Measurements from ENCODE around the gene RIPPLY3.

RIPPLY3 gene

GRCh38 chr21:37059181-37059580 lies 52.7 kb downstream of the RIPPLY3 start:
- ChIA-PET CTCF (no interaction called here), POLR2A (ENCODE audit: low non-redundant PET) (no interaction called here)
- H3K27ac ChIP-seq, result no peak overlapping the region
- TF ChIP-seq, protein P1, sequence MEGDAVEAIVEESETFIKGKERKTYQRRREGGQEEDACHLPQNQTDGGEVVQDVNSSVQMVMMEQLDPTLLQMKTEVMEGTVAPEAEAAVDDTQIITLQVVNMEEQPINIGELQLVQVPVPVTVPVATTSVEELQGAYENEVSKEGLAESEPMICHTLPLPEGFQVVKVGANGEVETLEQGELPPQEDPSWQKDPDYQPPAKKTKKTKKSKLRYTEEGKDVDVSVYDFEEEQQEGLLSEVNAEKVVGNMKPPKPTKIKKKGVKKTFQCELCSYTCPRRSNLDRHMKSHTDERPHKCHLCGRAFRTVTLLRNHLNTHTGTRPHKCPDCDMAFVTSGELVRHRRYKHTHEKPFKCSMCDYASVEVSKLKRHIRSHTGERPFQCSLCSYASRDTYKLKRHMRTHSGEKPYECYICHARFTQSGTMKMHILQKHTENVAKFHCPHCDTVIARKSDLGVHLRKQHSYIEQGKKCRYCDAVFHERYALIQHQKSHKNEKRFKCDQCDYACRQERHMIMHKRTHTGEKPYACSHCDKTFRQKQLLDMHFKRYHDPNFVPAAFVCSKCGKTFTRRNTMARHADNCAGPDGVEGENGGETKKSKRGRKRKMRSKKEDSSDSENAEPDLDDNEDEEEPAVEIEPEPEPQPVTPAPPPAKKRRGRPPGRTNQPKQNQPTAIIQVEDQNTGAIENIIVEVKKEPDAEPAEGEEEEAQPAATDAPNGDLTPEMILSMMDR (conservative IDR thresholded peaks at IDR 0.05; ENCODE audit: low read depth), result no peak
- no peak for DNase-seq (ENCODE audit: low spot score)

- POLR2A ChIA-PET (ENCODE audit: low non-redundant PET), result interaction anchor here (0.7 kb wide), 1 partner anchor 11 kb away, joined by 3 read pairs; no protein-coding TSS in a partner anchor
- TF ChIP-seq, protein P1 (conservative IDR thresholded peaks at IDR 0.05; ENCODE audit: low read depth), result no peak
- no peak overlapping the region for H3K27ac ChIP-seq
- CTCF ChIA-PET, result no interaction called here
- DNase-seq (ENCODE audit: low spot score), result peak; percentile 56
Observed at GRCh38 chr21:37060296-37060695, 53.8 kb downstream of the RIPPLY3 start.

DNA sequence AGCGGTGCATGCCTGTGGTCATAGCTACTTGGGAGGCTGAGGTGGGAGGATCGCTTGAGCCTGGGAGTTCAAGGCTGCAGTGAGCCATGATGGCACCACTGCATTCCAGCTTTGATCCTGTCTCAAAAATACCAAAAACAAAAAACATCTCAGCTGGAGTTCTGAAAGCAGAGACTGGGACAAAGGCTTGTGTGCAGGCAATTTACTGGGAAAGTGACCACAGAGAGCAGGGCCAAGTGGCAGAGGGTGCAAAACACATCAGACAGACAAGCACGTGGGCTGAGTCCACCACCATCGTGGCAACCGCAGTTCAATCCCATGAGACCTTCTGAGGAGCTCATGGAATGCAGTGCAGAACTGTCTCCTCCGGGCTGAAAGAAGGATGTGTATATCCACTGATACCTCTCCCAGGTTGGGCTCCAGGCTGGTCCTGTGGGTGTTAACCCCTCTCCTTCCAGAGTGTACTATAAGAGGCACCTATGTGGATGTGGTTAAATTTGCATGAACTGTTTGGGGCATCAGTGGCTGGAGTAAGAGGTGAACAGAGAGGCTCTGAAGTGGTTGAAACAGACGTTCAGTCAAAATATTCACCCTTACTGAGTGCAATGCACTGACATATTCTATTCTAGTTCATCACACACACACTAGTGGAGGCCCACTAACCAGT lies 55.6 kb downstream of the RIPPLY3 start:
- no peak overlapping the region for H3K27ac ChIP-seq
- TF ChIP-seq, protein P1 (conservative IDR thresholded peaks at IDR 0.05; ENCODE audit: low read depth), result no peak
- no peak for DNase-seq (ENCODE audit: low spot score)
- ChIA-PET CTCF (no interaction called here), POLR2A (ENCODE audit: low non-redundant PET) (no interaction called here)

DNA sequence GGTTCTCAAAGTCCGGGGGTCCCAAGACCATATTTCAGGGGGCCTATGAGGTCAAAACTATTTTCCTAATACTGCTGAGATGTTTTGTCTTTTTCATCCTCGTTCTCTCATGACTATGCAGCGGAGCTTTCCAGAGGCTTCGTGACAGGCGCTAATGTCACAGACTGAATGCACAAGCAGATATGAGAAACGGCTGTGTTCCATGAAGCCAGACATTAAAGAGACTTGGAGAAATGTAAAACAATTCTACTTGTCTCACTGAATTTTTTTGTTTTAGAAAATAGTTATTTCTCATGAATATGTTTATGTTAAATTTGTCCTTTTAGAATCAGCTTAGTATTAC lies 56.1 kb downstream of the RIPPLY3 start:
- no peak for DNase-seq (ENCODE audit: low spot score)
- TF ChIP-seq, protein P1 (conservative IDR thresholded peaks at IDR 0.05; ENCODE audit: low read depth), result no peak
- H3K27ac ChIP-seq, result no peak overlapping the region
- CTCF ChIA-PET, result no interaction called here
- POLR2A ChIA-PET (ENCODE audit: low non-redundant PET), result no interaction called here

- TF ChIP-seq, protein P1 (conservative IDR thresholded peaks at IDR 0.05; ENCODE audit: low read depth), result no peak
- POLR2A ChIA-PET (ENCODE audit: low non-redundant PET), result no interaction called here
- no peak for DNase-seq (ENCODE audit: low spot score)
- no peak overlapping the region for H3K27ac ChIP-seq
- CTCF ChIA-PET, result no interaction called here
Observed at GRCh38 chr21:37063433-37063832, 56.9 kb downstream of the RIPPLY3 start.

DNA sequence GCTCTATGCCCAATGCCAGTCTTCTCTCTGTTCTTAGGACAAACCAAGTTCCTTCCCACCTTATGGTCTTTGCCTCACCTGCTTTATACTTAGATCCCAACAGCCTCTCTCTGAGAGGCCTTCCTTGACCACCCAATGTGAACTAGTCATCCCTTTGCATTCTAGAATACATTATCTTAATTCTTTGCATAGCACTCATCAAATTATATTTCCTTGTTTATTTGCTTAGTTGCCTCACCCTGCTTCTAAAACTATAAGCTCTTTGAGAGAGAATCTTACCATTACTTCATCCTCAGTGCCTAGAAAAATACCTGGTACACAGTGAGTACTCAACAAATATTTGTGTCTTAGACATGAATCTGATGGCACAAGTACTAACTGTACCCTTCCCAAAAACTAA lies 58.3 kb downstream of the RIPPLY3 start:
- TF ChIP-seq, protein P1 (conservative IDR thresholded peaks at IDR 0.05; ENCODE audit: low read depth), result no peak
- CTCF ChIA-PET, result no interaction called here
- DNase-seq (ENCODE audit: low spot score), result no peak
- POLR2A ChIA-PET (ENCODE audit: low non-redundant PET), result no interaction called here
- no peak overlapping the region for H3K27ac ChIP-seq

Data from RWPE1 (cell line).